Right cardiac atrium (tissue), 5 donors: ENCODE results near the gene SCAMP5. TPM values are rescaled to one million over a fixed set of nuclear protein-coding genes. Genes with fewer than 3 reads are reported as not detected.

Experiments
- ATAC-seq, 2 donors: fragments of 200-7000 bp; cut with Tn5 transposase; one replicate each; pipeline versions ENCODE4 v1.8.0 to v1.9.1; 2020; ENCODE audit warnings: moderate library complexity in 2 of 2, mild to moderate bottlenecking in 1 of 2
- DNase-seq, 3 donors: peaks; one replicate each; pipeline ENCODE4 v3.0.0-alpha.2; 2020
- H3K27ac ChIP-seq: one replicate; pipeline ENCODE4 v1.5.1; 2013; ENCODE audit warnings: mild to moderate bottlenecking, low read length, control low read depth, moderate library complexity
- H3K27me3 ChIP-seq: one replicate; pipeline ENCODE4 v1.6.1; 2013; ENCODE audit not compliant: control insufficient read depth, insufficient read depth
- H3K4me1 ChIP-seq: one replicate; pipeline ENCODE4 v1.6.1; 2013; ENCODE audit warnings: low read length; ENCODE audit not compliant: control insufficient read depth, insufficient read depth
- H3K4me3 ChIP-seq: one replicate; pipeline ENCODE4 v1.5.1; 2013; ENCODE audit warnings: low read length, control low read depth
- H3K9me3 ChIP-seq: one replicate; pipeline ENCODE4 v1.6.1; 2013; ENCODE audit warnings: low read length; ENCODE audit not compliant: control insufficient read depth
- WGBS: extraction: QIAGEN DNeasy Blood & Tissue Kit; methylation state at CpG from one replicate; pipeline ENCODE4 v1.1.7; 2013; 5-methylcytosine and 5-hydroxymethylcytosine counted together
- intact Hi-C, 4 donors: fragments of 100-400 bp; cut with DNase I; formaldehyde crosslinking; loops; one replicate each; pipeline versions ENCODE4 v1.11.0 to v1.14.0; 2022 to 2023
- polyA plus RNA-seq: library from polyadenylated mRNA; stranded (reverse); fragments of 200-250 nt; gene quantifications from one replicate; pipeline ENCODE4 v1.2.3, GENCODE V29; 2013
- total RNA-seq, 4 donors: library from RNA; stranded (reverse); fragmentation: NEBNext Ultra II Directional; extraction: Animal tissue kit (Norgen Biotek cat#: 25700); gene quantifications; one replicate each; pipeline ENCODE4 v1.2.1, GENCODE V29; 2021
- donor health status: healthy with polysubstance abuse.
- donor health status: DM: no; HTN: yes; CAD: no.
- donor health status: DM: no; HTN: no; CAD: no.
- donor health status: DM: no; HTN: yes; CAD: no; lungs with severe emphysema.
- donor health status: DM: yes; HTN: yes; CAD: no.

Gene SCAMP5
- total and polyA plus RNA-seq, 5 donors: 4.5 to 10.2 (median 6.9) TPM

DNA sequence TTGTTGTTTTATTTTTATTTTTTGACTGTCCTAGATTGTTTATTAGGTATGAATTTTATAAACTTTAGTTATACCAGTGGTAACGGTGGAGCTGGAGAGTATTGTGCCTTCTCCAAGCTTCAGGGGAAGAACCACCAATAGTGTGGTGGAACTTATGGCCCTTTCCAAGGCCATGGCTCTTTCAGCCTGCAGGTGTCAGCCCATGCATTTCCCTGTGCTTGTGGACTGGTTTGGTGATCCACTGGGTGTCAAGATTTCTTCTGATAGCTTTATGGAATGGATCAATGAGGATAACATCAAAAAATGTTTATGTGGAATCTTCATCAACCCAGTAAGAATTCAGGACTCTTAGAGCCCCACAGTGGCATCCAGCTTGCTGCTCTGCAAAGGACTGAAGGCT is 19.2 kb upstream of the SCAMP5 start:
- Histone ChIP-seq H3K9me3 (no peaks in the 10 kb centered on the region), H3K4me1 (no peaks in the 10 kb centered on the region), H3K27me3 (no peaks in the 10 kb centered on the region), H3K27ac (no peak overlapping the region), H3K4me3 (no peak overlapping the region)
- 85% methylated on average over 1 of the region's 1 CpG for WGBS
- DNase-seq (no peak), ATAC-seq (no peak)
- intact Hi-C loops: no loop called here

DNA sequence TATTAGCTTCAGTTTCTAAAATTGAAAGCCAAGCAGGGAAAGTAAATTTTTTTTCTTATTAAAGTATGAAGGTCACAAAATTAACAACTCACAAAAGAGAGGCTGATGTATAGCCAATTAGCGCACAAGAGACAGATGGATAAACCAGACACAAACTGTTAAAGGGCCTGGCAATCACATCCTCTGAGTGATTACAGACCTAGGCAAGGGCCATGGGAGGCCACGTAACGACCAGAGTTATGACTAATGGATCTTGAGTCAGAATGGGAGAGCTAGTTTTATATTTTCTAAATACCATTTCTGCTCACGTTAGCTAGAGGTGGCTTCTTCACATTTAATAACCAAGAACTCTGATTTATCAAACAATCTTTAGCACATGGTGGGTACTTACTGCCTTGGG is 17.8 kb upstream of the SCAMP5 start:
- Histone ChIP-seq H3K27me3 (no peaks in the 10 kb centered on the region), H3K27ac (no peak overlapping the region), H3K4me3 (no peak overlapping the region), H3K4me1 (no peaks in the 10 kb centered on the region), H3K9me3 (no peaks in the 10 kb centered on the region)
- intact Hi-C loops: no loop called here
- no peak for ATAC-seq
- DNase-seq: no peak
- 59% methylated on average over 4 of the region's 4 CpGs for WGBS

DNA sequence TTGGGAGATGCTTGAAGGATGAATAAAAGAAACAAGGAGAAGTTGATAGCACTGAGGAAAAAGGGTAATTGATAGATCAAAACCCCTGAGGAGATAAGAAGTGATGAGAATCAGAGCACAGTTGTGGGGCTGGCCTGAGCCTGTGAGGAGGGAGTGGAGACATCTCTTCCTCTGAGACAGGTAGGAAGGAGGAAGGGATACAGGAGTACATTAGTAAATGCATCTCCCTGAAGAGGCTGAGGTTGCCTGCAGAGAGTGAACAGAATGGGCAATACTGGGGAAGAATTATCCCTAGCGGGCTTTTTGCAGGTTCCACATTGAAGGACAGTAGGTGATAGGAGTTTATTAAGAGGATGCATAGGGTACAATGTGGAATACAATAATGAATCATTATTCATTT is 17.3 kb upstream of the SCAMP5 start:
- H3K27ac ChIP-seq: no peak overlapping the region
- DNase-seq (no peak), ATAC-seq (no peak)
- H3K27me3 ChIP-seq: no peaks in the 10 kb centered on the region
- intact Hi-C loops: no loop called here
- H3K4me1 ChIP-seq: no peaks in the 10 kb centered on the region
- no peaks in the 10 kb centered on the region for H3K9me3 ChIP-seq
- H3K4me3 ChIP-seq: no peak overlapping the region
- WGBS: 98% methylated on average over 1 of the region's 1 CpG

DNA sequence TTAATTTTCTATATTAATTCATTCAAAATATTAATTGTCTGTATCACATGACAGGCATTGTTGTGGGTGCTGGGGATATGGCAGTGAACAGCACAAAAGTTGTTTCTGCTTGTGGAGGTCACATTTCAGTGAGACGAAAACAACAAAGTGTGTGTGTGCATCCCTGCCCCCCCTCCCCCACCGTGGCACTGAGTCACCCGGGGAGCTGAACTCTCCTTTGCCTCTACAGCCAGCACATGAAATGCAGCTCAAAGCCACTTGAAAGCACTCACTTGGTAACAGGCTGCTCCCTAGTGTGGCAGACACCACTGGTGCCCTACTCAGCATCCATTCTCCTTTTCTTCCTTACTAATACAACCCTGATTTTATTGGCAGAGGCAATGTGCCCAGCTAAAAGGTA is 16.9 kb upstream of the SCAMP5 start:
- DNase-seq: no peak
- Histone ChIP-seq H3K9me3 (no peaks in the 10 kb centered on the region), H3K4me1 (no peaks in the 10 kb centered on the region), H3K27me3 (no peaks in the 10 kb centered on the region), H3K27ac (no peak overlapping the region), H3K4me3 (no peak overlapping the region)
- 21% methylated on average over 3 of the region's 3 CpGs for WGBS
- no peak for ATAC-seq
- intact Hi-C loops: no loop called here

DNA sequence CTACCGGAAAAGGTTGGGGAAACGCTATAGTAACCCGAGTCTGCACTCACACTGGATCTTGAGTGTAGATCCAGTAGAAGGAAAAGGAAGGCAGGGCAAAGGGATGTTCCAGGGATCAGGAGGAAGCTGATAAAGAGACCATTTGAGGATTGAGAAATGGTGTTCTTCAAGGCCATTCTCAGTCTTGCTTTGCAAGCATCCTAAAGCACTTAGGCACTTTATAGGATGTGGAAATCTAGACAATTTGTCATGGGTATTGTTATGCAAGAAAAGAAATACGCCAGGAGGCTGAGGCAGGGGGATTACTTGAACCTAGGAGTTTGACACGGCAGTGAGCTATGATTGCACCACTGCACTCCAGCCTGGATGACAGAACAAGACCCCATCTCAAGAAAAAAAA is 13.2 kb upstream of the SCAMP5 start:
- Histone ChIP-seq H3K27ac (no peak overlapping the region), H3K4me3 (no peak overlapping the region), H3K4me1 (no peaks in the 10 kb centered on the region), H3K9me3 (no peaks in the 10 kb centered on the region), H3K27me3 (no peaks in the 10 kb centered on the region)
- 61% methylated on average over 5 of the region's 5 CpGs for WGBS
- intact Hi-C loops: no loop called here
- no peak for DNase-seq
- ATAC-seq: no peak

DNA sequence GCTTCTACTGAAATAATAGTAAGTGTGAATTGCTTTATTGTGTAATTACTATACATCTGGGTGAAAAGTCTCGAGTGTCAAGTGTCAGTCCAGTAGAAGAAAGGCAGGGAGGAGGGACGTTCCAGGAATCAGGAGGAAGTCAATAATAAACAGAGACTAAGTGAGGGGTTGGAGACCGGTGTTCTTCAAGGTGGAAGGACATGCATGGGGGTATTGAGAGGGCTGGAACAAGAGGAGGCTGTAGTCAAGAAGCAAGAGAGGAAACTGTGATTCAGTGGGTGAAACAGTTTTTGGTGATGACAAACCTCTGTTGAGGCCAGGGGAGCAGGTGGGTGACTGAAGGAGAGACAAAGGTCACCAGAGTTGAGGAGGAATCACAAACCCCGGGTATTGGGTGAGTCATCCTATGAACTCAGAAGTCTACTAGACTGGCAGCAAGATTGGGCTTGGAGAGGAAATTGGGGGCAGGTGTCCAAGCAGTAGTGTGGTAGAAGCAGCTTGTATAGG is 11.6 kb upstream of the SCAMP5 start:
- Histone ChIP-seq H3K9me3 (no peaks in the 10 kb centered on the region), H3K27ac (no peak overlapping the region), H3K4me1 (no peaks in the 10 kb centered on the region), H3K27me3 (no peaks in the 10 kb centered on the region), H3K4me3 (no peak overlapping the region)
- ATAC-seq (no peak), DNase-seq (no peak)
- 40% methylated on average over 4 of the region's 4 CpGs for WGBS
- intact Hi-C loops: no loop called here

DNA sequence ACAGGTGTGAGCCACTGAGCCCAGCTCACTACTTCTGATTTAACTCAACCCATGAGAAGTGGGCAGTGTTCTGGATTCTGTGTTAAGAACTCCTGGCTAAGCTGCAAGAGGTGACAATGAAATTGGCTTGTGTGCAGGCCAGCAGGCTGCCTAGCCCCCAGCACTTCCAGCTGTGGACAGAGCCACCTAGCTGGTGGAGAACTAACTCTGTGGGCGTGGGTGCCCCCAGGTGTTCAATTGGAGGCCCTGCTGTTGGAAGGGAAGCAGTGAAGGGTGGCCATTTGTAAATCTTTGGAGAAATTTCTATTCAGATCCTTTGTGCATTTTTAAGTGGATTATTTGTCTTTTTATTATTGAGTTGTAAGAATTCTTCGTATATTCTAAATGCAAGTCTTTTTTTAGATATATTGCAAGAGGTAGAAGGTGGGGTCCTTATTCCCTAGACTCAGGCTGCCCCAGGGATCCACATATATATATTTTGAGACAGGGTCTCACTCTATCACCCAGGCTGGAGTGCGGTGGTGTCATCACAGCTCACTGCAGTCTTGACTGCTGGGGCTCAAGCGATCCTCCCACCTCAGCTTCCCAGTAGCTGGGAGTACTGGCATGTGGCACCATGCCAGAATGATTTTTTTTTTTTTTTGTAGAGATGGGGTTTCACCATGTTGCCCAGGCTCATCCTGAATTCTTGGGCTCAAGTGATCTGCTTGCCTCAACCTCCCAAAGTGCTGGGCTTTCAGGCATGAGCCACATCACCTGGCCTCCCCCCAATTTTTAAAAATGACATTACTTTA is 7.2 kb upstream of the SCAMP5 start:
- H3K9me3 ChIP-seq: no peaks in the 10 kb centered on the region
- no peaks in the 10 kb centered on the region for H3K27me3 ChIP-seq
- intact Hi-C loops: no loop called here
- no peaks in the 10 kb centered on the region for H3K4me1 ChIP-seq
- H3K27ac ChIP-seq: no peak overlapping the region
- H3K4me3 ChIP-seq: no peak overlapping the region
- peak in 1 of 3 donors; percentile 63 for DNase-seq
- peak in 1 of 2 donors; percentile 64 for ATAC-seq
- 33% methylated on average over 4 of the region's 4 CpGs for WGBS

DNA sequence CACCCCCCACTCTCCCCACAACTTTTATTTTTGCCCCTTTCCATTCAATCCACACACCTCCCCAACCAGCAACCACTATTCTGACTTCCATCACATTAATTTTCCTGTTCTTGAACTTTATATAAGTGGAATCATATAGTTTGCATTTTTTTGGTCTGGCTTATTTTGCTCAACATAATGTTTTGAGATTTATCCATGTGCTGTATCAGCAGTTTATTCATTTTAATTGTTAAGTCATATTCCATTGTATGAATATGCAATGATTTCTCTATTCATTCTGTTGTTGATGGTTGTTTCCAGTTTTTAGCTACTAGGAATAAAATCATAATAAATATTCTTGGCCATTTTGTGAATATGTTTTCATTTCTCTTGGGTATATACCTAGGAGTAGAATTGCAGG is 5.8 kb upstream of the SCAMP5 start:
- Histone ChIP-seq H3K27ac (no peak overlapping the region), H3K4me1 (no peaks in the 10 kb centered on the region), H3K9me3 (no peaks in the 10 kb centered on the region), H3K4me3 (no peak overlapping the region), H3K27me3 (no peaks in the 10 kb centered on the region)
- intact Hi-C loops: no loop called here
- DNase-seq: no peak
- no peak for ATAC-seq

DNA sequence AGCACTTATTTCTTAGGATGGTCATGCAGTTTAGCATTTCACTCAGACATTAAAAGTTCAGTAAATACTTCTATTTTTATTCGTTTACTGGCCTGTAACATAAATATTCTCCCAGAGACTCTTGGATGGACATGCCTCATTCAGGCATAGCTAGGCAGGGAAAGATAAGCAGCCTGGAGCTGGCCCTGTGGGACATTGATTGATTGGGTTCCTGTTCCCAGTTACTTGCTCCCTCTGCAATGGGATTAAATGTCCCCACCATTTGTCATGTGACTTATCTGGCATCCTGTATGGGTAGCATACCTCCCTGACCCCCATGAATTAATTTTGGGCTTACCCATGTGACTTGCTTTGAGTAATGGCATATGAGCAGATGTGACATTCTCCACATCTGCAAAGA is 2.7 kb upstream of the SCAMP5 start:
- ATAC-seq (no peak), DNase-seq (no peak)
- Histone ChIP-seq H3K4me3 (no peak overlapping the region), H3K27ac (no peak overlapping the region), H3K9me3 (no peaks in the 10 kb centered on the region), H3K4me1 (peaks cover 6% of the 10 kb centered on the region), H3K27me3 (no peaks in the 10 kb centered on the region)
- WGBS: 25% methylated on average over 1 of the region's 1 CpG
- intact Hi-C loops: no loop called here

DNA sequence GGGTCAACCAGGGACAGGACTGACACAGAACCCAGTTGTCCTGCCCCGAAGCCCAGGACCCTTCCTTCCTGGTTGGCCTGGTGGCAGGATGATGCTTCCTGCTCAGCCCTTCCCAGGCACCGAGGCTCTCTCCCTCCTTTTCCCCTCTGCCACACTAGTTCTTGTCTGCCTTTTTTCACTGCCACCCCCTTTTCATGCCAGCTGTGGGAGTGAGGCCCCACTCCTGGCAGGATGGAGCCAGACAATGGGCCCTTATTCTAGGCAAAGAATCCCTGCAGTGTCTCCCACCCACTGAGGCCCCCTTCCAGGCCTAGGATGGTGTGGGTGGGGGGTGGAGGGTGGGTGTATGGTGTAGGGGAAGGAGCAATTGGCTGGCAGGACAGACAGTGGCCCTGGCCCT is 1.1 kb upstream of the SCAMP5 start:
- WGBS: 55% methylated on average over 2 of the region's 2 CpGs
- DNase-seq (no peak), ATAC-seq (no peak)
- Histone ChIP-seq H3K4me3 (no peak overlapping the region), H3K27me3 (no peaks in the 10 kb centered on the region), H3K27ac (no peak overlapping the region), H3K4me1 (peaks cover 6% of the 10 kb centered on the region), H3K9me3 (no peaks in the 10 kb centered on the region)
- intact Hi-C loops: no loop called here

DNA sequence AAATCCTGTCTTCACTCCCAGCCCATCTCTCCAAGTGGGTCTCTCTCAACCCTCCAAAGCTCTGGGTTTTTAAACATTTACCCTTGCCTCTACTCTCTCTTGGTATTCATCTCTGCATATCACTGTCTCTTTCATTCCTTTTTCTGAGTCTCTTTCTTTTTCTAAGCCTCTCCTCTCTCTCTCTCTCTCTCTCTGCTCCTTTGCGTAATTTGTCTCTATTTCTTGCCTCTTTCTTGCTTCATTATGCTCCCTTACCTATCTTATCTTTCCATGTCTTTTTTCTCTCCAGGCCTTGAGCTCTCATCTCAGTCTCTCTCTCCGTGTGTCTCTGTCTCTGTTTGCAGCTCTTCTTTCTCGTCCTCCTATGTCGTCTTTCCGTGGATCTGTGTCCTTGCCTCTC is 678 bp upstream of the SCAMP5 start:
- intact Hi-C loops: no loop called here
- Histone ChIP-seq H3K27ac (no peak overlapping the region), H3K9me3 (no peaks in the 10 kb centered on the region), H3K4me3 (no peak overlapping the region), H3K27me3 (no peaks in the 10 kb centered on the region), H3K4me1 (peaks cover 6% of the 10 kb centered on the region)
- 42% methylated on average over 5 of the region's 5 CpGs for WGBS
- DNase-seq (no peak), ATAC-seq (no peak)
